ENCODE results near the gene PALS1. TPM values are rescaled to one million over a fixed set of nuclear protein-coding genes. Genes with fewer than 3 reads are reported as not detected.

PALS1 gene
- total RNA-seq, 1 experiment from 2014 or later: 18.0 TPM

- RAD21 ChIA-PET (ENCODE audit: low non-redundant PET in 1 of 2, low total read pairs in 2 of 2, uncharacterized antibody in 2 of 2, unreplicated experiment in 2 of 2): no interaction called here
- H4K20me1 ChIP-seq (ENCODE audit: insufficient read depth): no peaks in the 10 kb centered on the region
These were observed 23.9 kb downstream of the PALS1 start for GRCh38 chr14:67265131-67265530.

GRCh38 chr14:67267576-67268328, 26.5 kb downstream of the PALS1 start:
- H3K9ac ChIP-seq (ENCODE audit: low read length): no peak overlapping the region
- no peaks in the 10 kb centered on the region for H3K27me3 ChIP-seq (ENCODE audit: insufficient read depth, low read length)
- ChIA-PET CTCF (no interaction called here), RAD21 (ENCODE audit: low non-redundant PET in 1 of 2, low total read pairs in 2 of 2, uncharacterized antibody in 2 of 2, unreplicated experiment in 2 of 2) (no interaction called here), POLR2A (no interaction called here)
- BruUV-seq (replicated peaks): no TSS peak
- H3K9me3 ChIP-seq (ENCODE audit: control insufficient read depth in 1 of 2, insufficient read depth in 1 of 2, low read depth in 1 of 2, low read length in 2 of 2): no peaks in the 10 kb centered on the region
- peaks cover 10 to 13% of the 10 kb centered on the region in 2 experiments for H3K4me1 ChIP-seq (ENCODE audit: control insufficient read depth in 1 of 2, insufficient read depth in 2 of 2, low read length in 2 of 2)
- DNase-seq (ENCODE audit: low read depth, low spot score) (no peak), ATAC-seq (no peak)
- H3K9me2 ChIP-seq (ENCODE audit: insufficient read depth): no peaks in the 10 kb centered on the region
- no peak overlapping the region for H3K27ac ChIP-seq (ENCODE audit: low read depth, low read length)
- intact Hi-C loops (cut with micrococcal nuclease): no loop called here
- peaks cover 77% of the 10 kb centered on the region for H3K79me2 ChIP-seq (ENCODE audit: insufficient read depth, low read length)
- no peak for TF ChIP-seq YY1 (IDR thresholded peaks at IDR 0.05; ENCODE audit: extremely low read depth, insufficient replicate concordance, low read depth, low read length)
- TF ChIP-seq POLR2AphosphoS5 (IDR thresholded peaks at IDR 0.05; ENCODE audit: low read depth, low read length): no peak
- TF ChIP-seq ZFX (IDR thresholded peaks at IDR 0.05): no peak
- TF ChIP-seq FOSL1 (IDR thresholded peaks at IDR 0.05; ENCODE audit: low read depth): no peak
- no peak for TF ChIP-seq CBX3 (IDR thresholded peaks at IDR 0.05; ENCODE audit: low read depth)
- TF ChIP-seq CEBPB (IDR thresholded peaks at IDR 0.05; ENCODE audit: low read depth): no peak
- no peak for TF ChIP-seq EGR1 (IDR thresholded peaks at IDR 0.05; ENCODE audit: low read depth)
- TF ChIP-seq SP1 (IDR thresholded peaks at IDR 0.05; ENCODE audit: low read depth): no peak
- H3K4me3 ChIP-seq (replicated peaks in 1 of 2; ENCODE audit: low read depth in 1 of 2, low read length in 2 of 2): no peak overlapping the region
- no peaks in the 10 kb centered on the region for H3K36me3 ChIP-seq (ENCODE audit: control insufficient read depth in 1 of 2, insufficient read depth in 2 of 2, low read length in 2 of 2)
- no peak overlapping the region for H3K4me2 ChIP-seq (ENCODE audit: low read length)
- no peaks in the 10 kb centered on the region for H4K20me1 ChIP-seq (ENCODE audit: insufficient read depth)
- no peak overlapping the region for H2AFZ ChIP-seq (ENCODE audit: low read depth, low read length, poor library complexity, severe bottlenecking)

More at GRCh38 chr14:67265131-67265530, 23.9 kb downstream of the PALS1 start:
- Histone ChIP-seq H3K9me3 (ENCODE audit: control insufficient read depth in 1 of 2, insufficient read depth in 1 of 2, low read depth in 1 of 2, low read length in 2 of 2) (no peaks in the 10 kb centered on the region), H3K27ac (ENCODE audit: low read depth, low read length) (no peak overlapping the region), H3K79me2 (ENCODE audit: insufficient read depth, low read length) (peaks cover 85% of the 10 kb centered on the region), H3K27me3 (ENCODE audit: insufficient read depth, low read length) (no peaks in the 10 kb centered on the region), H3K36me3 (ENCODE audit: control insufficient read depth in 1 of 2, insufficient read depth in 2 of 2, low read length in 2 of 2) (no peaks in the 10 kb centered on the region), H3K4me3 (replicated peaks in 1 of 2; ENCODE audit: low read depth in 1 of 2, low read length in 2 of 2) (no peak overlapping the region), H3K9ac (ENCODE audit: low read length) (no peak overlapping the region), H2AFZ (ENCODE audit: low read depth, low read length, poor library complexity, severe bottlenecking) (no peak overlapping the region), H3K9me2 (ENCODE audit: insufficient read depth) (no peaks in the 10 kb centered on the region), H3K4me2 (ENCODE audit: low read length) (peak overlapping the region; percentile 37), H3K4me1 (ENCODE audit: control insufficient read depth in 1 of 2, insufficient read depth in 2 of 2, low read length in 2 of 2) (peaks cover 10 to 13% of the 10 kb centered on the region in 2 experiments)
- ChIA-PET POLR2A (no interaction called here), CTCF (interaction anchor here (1.7 kb wide), 1 partner anchor 21 kb away, joined by 8 read pairs; no protein-coding TSS in a partner anchor)
- BruUV-seq (replicated peaks): no TSS peak
- ATAC-seq (peak; percentile 87), DNase-seq (ENCODE audit: low read depth, low spot score) (no peak)
- TF ChIP-seq RAD21 (IDR thresholded peaks at IDR 0.05; ENCODE audit: low read depth) (no peak), POLR2AphosphoS5 (IDR thresholded peaks at IDR 0.05; ENCODE audit: low read depth, low read length) (no peak)
- intact Hi-C loops (cut with micrococcal nuclease): no loop called here

All from HCT116 (cell line).